HG03025 (cell line): Measurements from ENCODE around the gene PSMB5.
A peak's percentile ranks its signal among the peaks of the same experiment; 100 is the strongest.

Source experiments
- ATAC-seq: cut with Tn5 transposase; IDR thresholded peaks from one replicate; pipeline ENCODE4 v1.9.1; 2021; ENCODE audit warnings: mild to moderate bottlenecking, moderate library complexity; ENCODE audit not compliant: unreplicated experiment, low FRiP score

Gene PSMB5

DNA sequence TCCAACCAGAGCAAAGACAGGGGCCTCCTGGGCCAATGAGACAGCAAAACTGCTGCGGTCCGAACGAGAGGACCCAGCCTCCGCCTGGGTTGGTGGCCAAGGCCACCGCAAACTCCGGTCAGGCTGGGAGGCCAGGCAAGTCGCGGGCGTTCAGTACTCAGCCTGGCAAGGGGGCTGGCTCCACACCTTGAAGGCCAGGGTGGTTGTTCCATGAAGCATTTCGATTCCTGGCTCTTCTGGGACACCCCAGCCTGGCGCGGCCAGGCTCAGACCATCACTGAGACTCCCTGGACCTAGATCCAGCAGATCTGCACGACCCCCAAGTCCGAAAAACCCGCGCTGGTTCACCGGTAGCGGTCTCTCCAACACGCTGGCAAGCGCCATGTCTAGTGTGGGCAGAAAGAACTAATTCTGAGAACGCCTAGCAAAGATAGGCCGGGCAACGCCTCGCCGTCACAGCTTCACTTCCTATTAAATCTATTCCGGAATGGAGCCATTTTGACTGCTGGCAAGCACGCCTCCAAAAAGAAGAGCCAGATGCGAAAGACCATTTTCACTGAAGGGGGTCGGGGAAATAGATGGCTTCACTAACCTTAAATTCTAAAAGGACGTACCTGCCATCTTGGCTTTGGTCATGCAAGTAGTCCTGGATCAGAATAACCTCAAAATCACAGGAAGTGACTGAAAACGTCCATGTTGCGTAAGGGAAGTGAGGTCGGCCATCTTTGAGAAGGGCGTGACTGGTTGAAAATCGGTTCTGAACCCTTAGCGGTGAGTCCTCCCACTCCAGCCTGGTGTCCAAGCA lies at the start of gene PSMB5:
Gene PSMB5 (minus strand): TSS at position 403 of the 805 bp plus-strand sequence. CDS start 19 bp downstream, at position 384.
- peak; percentile 85 for ATAC-seq

DNA sequence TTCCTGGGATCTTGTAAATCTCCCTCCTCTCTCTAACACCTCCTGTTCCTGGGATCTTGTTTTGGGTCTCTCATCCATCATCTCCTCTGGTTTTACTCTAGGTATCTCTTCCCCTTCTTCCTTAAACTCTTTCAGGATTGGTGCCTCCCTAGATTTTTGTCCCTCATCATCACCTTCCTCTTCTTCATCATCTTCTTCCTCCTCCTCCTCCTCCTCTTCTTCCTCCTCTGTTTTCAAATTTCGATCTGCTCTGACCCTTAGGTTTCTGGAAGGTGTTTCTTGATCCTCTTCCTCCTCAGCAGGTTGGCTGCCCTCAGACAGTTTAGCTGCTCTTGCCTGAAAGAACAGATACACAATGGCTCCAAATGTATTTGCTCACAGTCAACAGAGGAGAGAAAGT lies 45.8 kb upstream of the PSMB5 start:
- ATAC-seq: no peak

DNA sequence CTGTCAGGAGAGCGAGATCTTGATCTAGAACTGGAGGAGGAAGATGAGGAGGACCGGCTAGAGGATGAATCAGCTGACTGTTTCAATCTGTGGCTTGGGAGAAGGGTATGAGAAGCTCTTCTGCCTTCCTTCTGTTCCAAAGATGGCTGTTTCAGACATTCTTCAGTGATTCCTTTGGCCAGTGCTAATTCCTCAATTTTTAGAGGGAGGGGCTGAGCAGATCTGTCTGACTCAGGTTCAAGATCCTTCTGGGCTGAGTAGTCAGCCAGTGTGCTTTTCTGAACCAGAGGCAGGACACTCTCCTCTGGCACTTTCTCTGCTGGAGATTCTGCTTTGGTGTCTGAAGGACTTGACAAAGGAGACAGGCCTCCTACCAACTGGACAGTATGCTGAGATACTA lies 45.0 kb upstream of the PSMB5 start:
- ATAC-seq: no peak

DNA sequence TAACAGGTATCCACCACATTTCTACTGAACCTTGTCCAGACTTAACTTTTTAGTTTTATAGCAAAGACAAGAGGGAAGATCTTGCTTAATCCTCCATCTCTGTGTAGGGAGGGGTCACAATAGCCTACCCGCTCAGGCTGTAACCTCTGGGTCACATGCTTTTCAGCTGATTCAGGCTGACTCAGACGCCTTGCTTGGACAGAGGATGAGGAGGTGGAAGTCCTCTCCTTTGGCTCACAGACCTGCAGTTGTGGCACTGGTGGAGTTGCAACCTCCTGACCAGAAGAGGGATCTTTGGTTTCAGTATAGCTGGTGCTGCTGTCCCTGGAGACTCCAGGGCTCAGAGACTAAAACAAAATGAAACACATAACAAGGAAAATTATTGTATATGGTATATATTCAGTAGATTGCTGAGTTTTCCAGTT lies 44.0 kb upstream of the PSMB5 start:
- ATAC-seq: no peak

DNA sequence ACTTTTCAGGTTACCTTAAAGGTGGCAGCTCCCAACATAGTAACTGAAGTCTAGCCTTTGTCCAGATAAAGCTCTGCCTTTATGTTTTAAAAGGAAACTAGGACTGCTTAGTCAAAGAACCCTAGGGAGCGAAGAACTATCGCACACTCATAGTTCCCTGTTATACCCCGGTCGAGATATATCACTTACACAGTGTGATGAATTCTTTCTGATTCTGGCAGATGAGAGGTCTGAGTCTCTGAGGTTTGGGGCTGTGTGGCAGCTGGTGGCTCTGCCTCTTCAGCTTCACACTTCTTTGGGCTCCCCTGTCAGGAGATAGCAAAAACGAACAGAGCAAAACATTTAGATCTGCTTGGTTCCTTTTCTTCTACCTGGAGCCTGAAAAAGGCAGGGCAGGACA lies 43.3 kb upstream of the PSMB5 start:
- ATAC-seq: no peak

DNA sequence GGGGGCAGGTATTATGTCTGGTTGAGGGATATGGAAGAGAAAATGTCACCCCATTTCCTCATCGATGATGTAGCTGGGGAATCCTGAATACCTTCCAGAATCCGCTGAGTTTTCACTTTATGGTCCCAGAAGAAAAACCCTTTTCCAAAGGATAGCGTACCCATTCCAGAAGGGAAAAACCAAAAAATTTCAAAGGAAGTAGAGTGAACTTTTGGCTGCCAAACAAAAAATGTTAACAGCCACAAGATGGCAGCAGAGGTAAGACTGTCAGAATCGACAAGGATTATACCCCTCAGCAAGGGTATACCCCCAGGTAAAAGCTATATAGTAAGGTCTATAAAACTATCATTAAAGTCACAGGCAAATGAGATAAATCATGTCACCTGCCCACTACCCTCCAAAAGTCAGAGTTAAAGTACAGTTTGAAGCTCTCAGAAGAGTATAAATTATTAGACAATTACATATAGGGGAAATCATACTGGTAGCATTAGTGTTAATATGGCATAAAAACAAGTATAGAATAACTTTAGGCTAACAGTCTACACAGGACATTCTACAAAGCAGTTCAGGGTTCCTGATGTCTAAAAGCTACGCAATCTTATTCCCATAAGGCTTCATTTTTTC lies 42.2 kb upstream of the PSMB5 start:
- ATAC-seq: no peak

DNA sequence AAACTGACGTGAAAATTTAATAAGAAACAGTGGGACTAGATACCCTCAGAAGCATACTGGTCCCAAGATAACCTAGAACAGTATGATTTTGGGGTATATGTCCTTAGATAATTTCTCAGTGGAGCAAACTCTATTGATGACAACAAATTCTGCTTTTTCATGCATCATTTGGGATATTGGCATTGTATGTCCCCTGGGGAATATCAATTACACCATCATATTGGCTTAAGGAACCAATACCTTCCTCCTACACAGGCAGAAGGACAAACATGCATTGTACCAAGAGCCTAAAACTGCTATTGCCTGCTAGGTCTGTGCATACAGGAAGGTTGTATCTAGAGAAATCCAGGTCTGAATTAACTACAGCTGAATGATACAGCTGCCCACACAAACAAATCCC lies 40.2 kb upstream of the PSMB5 start:
- no peak for ATAC-seq

DNA sequence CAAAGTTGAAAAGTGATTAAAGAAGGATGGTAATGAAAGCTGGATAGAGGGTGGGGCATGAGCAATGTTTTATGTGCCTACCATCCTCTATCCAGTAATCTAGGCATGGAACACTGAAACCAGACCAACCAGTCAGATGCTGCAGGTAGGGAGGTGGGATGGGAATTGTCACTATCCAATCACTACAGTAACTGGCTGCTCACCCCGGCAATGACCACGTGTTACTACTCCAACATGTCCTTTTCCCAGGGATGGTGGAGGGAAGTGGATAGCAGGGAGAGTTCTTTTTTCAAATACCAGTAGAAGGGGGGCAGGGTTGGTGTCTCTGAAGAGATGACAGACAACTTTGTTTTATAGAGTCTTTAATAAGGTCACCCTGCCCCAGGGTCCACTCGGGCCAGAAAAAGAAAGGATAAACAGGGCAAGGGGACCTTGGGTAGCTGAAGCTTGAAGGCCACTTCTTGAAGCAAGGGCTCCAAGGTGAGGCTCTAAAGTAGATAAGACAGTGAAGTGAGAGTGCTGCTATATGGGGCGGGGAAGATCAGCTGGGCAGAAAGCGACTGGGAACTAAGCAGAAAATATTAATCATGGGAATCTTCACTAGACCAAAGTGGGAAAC lies 37.3 kb upstream of the PSMB5 start:
- no peak for ATAC-seq

DNA sequence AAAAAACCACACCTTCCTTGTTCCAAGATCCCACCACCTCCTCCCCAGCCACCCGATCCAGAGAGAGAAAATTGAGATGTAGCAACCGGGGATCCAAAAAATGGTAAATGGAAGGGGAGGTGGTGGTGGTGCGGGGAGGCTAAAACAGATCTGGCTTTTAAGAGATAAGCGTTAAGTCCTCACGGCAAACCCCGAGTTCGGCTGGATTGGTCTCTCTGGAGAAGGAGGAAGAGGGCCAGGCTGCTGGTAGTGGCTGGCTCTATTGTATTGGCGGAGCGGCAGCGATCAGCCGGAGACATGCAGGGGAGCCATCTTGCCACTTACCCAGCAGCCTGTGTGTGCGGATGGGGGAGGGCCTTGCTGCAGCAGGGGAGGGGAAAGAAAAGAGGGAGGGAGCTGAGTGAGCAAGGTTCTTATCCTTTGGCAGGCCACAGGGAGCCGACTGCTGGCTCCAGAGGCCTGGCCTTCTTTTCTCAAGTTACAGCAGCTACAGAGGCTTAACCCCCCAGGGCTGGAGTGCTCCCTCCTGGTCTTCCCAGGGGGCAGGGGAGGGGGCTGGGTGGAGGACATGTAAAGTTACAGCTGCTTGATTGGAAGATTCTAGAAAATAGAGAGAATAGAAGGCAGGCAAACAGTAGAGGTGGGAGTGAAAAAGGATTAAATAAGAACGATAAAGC lies 36.7 kb upstream of the PSMB5 start:
- peak; percentile 72 for ATAC-seq

DNA sequence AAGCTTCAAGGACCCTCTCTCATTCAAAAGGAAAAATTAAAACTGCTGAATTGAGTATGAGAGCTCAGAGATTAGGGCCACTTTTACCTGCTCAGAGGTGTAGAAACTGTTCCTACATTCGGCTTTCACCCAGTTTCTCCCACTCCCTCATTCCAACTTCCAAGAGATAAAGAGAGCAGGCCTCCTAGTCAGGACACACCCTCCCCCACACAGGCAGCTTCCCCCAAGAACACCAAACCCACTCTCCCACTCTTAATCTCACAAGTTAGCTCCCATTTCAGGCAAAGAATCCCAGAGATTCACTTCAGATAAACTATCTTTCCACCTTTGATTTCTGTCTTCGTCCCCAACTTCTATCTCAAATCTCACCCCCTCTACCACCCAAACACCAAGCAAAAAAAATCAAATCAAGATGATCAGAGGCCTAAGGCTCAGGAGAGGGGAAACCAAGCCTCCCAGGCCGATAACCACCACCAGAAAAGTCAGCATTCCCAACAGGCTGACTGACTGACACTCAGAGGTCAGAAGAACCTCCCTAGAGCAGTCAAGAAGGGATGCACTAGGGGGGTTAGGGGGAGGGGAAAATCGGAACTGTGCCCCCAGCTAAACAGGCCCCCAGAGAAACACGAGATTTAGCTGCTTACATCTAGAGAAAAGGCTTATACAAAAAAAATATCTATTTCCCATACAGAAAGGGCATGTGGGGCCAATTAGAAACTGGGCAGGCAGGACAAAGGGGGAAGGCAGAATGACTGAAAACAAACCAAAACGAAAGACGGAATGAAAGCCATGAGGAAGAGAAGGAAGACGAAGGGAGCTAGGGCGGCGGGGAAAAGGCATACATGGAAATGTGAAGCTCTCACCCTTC lies 35.8 kb upstream of the PSMB5 start:
- no peak for ATAC-seq

DNA sequence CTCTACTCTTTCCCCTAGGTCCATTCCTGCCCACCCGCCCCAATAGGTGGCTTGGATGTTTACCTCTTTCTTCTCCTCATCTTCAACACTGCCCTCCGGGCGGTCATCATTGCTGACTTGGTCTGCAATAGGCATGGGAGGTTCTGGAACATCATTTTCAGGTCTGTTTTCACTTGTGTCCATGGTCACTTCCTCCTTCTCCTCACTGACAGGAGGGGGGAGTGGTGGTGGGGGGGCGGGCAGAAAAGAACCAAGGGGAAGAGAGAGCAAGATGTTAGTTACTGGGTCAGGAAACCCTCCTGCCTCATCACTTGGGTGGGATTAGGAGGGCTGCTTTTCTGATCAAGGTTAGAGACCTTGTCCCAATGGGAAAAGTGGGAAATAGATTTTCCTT lies 34.7 kb upstream of the PSMB5 start:
- ATAC-seq: no peak

DNA sequence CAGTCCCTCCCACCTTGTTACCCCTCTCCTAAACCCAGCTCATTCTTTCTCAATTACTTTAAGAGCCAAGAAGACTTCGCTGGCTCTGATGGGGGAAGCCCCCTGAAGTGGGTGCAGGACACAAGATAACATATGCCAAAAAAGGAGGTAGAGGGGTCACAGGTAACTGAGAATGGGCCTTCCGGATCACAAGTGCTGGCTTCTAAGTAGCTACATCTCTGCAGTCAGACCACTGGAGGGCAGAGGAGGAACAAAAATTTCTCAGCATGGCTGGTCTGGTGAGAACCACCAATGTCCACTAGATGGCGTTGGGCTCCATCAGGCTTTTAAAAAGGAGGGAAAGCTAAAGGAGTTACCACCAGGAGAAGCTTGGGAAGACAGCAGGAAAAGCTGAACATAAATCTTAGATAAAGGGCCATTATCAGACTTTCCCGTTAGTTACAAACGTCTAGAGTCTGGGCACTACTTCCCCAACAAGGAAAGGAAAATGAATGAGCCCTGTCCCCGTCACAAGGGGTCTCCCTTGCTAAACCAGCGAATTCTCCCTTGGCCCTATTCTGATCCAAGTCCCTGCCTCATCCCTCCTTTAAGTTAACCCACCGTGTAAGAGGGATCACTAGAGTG lies 34.2 kb upstream of the PSMB5 start:
- ATAC-seq: peak; percentile 49

DNA sequence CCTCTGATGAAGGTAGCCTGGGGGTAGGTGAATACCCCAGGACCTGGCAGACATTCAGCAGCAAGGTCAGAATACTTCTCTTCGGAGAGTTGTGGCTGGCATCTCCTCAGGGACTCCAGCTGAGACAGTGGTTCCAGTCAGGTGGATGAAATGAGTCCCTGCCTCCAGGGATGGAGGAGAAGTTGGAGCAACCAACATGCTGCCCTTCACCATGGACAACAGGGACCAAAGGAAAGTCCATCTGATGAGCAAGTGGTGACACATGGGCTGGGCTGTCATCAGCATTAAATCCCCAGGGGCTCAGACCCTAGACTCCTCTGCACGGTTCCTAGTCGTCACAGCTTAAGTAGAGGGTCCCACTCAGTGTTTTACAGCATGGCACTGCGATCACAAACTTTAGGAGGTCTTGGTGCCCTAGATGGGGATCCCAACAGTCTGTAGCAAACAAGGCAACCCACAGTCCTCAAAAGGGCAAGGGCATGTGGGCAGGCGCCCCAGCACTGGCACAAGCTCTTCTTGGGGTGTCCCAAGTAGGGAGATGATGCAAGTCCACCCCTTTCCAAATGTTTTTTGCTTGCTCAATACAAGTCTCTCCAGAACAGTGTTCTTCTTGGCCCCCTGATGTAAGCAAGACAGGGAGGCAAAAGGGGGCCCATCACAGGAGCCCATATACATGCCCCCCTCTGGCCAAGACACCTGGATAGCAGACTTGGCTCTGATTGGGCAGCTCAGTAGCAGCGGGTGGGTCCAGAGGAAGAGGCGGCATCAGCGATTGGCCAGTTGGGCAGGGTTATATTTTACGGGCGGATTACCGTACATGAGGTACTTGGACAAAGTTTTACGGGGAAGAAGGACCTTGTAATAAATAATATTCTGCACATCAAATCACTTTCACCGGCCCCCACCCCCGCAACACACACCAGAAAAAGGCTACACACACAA lies 33.4 kb upstream of the PSMB5 start:
- no peak for ATAC-seq

DNA sequence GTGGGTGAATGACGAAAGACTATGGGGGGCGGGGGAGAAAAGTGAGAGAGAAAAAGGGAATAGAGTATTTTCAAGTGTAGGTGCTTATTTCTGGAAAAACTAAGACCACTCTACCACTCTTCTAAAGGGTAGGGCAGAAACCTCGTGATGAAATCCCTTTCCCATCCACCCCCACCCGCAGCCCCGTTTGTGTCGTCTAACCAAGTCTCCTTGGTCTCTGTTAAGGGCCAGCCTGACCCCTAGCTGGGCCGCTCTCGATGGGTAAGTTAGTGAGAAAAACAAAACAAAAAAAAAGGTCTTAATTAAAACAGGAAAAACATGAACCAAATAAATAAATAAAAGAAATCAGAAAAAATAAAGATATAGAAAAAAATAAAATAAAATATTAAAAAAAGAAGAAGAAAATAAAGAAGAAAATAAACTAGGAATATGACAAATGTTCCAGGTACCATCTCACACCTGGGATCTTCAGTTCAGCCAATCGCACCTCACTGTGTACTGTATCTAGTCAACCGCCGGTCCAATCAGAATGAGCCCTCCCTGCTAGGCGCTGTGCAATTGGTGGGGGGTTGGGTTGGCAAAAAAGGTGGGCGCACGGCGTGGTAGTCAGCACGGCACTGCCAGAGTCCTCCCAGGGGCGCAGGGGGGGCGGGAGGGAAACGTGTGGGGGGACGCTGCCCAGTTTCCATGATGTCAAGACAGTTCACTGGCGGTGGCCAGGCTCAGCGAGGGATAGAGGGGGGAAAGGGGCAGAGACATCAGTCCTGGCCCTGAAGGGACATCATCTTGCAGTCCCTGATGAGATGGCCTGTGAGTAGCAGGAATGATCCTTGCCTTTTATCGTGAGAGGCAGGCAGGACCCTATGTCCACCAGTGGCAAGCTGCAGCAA lies 32.4 kb upstream of the PSMB5 start:
- no peak for ATAC-seq

DNA sequence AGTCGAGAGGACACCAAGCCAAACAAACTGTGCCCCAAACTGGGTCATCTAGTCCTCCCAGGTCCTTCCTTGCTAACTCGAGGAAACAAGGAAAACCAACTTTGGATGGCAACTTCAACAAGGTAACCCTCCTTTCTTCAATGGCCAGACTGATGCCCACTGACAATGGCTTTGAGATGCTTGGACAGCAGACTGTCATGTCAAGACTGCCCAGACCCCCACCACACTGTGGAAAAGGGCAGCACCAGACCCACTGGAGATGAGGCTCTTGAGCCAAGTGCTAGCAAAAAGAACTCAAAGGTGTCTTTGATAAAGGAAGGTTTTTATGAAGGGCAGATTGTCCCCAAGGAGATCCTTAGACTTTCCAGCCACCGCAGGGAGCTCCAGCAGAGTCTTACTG lies 31.7 kb upstream of the PSMB5 start:
- no peak for ATAC-seq

DNA sequence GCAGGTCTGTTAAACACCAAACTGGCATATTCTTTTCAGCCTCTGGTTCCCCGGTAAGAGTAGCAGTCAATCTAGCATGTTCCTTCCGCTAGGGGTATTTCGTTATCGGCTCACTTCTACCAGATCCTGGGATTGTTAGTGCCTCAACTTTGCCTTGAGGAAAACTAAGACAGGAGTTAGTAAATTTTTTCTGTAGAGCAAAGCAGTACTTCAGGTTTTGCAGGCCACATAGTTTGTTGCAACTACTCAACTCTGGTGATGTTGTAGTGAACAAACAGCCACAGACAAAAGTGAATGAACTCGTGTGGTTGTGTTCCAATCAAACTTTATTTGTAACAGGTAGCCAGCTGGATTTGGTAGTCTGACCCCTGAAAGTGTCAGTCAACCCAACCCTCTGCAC lies 28.9 kb upstream of the PSMB5 start:
- no peak for ATAC-seq

DNA sequence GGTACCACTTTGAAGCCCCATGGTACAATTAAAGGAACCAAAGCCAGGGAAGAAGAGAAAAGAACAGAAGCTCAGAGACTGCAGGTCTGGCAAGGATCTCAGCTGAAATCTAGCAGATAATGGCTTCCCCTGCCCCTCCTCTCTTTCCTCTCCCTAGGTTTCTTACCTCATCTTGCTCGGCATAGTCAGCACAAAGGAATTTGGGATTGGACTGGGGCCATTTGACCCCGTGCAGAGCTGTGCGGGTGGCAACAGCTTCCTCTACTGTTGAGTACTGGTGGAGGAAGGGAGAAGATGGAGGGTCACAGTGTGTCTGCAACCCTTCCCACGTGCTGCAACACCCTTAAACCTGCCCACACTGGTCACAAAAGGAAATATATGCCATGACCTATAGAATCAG lies 27.3 kb upstream of the PSMB5 start:
- no peak for ATAC-seq
